Activated CD4-positive, CD25-positive, alpha-beta regulatory T cell treated with anti-CD3 and anti-CD28 coated beads, Interleukin-2, amount 50 U/mL, for 72 hours (primary cell): Measurements from ENCODE around the gene ATAD3C.
"Not testable (repeated sequence)": the region's sequence is repeated elsewhere in the genome, so short reads cannot be mapped to it uniquely, and the experiment has no call there.

Source experiments
- DNase-seq: peaks from one replicate; pipeline ENCODE4 v3.0.0; 2021

ATAD3C gene

DNA sequence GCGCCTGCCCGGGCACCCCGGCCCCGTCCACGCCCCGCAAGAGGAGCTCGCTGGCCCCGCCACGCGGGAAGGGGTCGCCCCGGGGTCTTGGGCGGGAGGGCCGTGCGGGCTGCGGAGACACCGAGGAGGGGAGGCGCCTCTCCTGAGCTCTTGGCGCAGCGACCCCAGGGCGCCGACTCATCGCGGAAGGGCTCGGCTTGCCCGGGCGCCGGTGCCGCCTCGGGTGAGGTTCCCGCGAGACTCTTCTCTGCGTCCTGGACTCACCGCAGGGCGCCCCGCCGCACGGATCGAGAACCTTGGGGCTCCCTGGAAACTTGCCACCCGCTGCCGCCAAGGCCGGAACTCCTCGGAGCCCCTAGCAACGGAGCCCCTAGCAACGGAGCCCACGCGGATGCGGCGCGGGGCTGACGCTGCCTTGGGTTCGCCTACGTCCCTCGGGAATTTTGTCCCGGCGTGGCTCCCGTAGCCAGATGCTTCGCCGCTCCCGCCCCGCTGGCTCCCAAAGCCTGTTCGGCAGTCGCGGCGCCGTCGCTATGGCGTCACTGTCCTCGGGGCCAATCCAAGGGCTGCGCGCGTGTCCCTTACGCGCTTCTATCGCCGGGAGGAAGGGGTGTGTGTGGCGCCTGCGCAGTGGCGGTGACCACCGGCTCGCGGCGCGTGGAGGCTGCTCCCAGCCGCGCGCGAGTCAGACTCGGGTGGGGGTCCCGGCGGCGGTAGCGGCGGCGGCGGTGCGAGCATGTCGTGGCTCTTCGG is 62.2 kb downstream of the ATAD3C start, which contains the start of gene ATAD3A:
Gene ATAD3A (plus strand): TSS at position 630 of the 753 bp plus-strand sequence. CDS start 107 bp downstream, at position 737.
- DNase-seq = peak; percentile 92

GRCh38 chr1:1512425-1512824 is 62.9 kb downstream of the ATAD3C start:
- peak; percentile 51 for DNase-seq

- not testable (repeated sequence) for DNase-seq
Observed at GRCh38 chr1:1513675-1514074, 64.2 kb downstream of the ATAD3C start.

DNA sequence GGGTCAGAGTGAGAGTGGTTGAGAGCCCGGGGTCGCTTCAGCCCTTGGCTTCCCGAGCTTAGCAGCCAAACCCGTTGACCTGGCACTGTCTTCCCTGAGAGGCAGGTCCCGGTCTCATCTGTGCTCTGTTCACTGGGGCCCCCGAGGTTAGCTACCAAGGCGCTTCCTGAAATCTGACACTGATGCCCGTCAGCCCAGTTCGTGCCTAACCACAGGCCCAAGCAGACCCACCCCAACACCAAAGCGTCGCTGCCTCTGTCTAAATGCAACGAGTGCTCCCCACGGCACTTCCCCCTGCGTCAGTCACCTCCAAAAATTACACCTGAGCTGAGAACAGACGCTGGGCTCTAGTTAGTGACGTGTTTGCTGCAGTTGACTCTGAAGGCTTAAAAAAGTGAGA is 64.9 kb downstream of the ATAD3C start:
- not testable (repeated sequence) for DNase-seq

GRCh38 chr1:1516923-1517322 is 67.4 kb downstream of the ATAD3C start:
- not testable (repeated sequence) for DNase-seq

GRCh38 chr1:1517973-1518620 is 68.6 kb downstream of the ATAD3C start:
- no peak for DNase-seq

- not testable (repeated sequence) for DNase-seq
Observed at GRCh38 chr1:1518621-1519007, 69.1 kb downstream of the ATAD3C start.
